HG02943 (cell line): ENCODE data around the gene ZNF286A.
"Not testable (repeated sequence)": the region's sequence is repeated elsewhere in the genome, so short reads cannot be mapped to it uniquely, and the experiment has no call there.

Source experiments
- ATAC-seq: cut with Tn5 transposase; IDR thresholded peaks from one replicate; pipeline ENCODE4 v1.9.1; 2021; ENCODE audit warnings: mild to moderate bottlenecking, low read depth, moderate library complexity; ENCODE audit not compliant: unreplicated experiment

The ZNF286A gene

GRCh38 chr17:15749403-15749802 is 49.9 kb downstream of the ZNF286A start:
- ATAC-seq = not testable (repeated sequence)

- ATAC-seq = not testable (repeated sequence)
These were observed 69.4 kb downstream of the ZNF286A start for GRCh38 chr17:15768865-15769533.
